Stimulated activated CD8-positive, alpha-beta memory T cell treated with anti-CD3 and anti-CD28 coated beads, Interleukin-7, amount 100 ng/mL, for 48 hours (primary cell): ENCODE measurements around the gene ATIC.

Experiments
- DNase-seq, 2 donors: peaks; one replicate each; pipeline ENCODE4 v3.0.0-alpha.2; 2020; ENCODE audit warnings: low read depth in 1 of 2; ENCODE audit errors: extremely low read depth in 1 of 2

The ATIC gene

GRCh38 chr2:215396595-215397313, 84.9 kb downstream of the ATIC start:
- no peak for DNase-seq

DNA sequence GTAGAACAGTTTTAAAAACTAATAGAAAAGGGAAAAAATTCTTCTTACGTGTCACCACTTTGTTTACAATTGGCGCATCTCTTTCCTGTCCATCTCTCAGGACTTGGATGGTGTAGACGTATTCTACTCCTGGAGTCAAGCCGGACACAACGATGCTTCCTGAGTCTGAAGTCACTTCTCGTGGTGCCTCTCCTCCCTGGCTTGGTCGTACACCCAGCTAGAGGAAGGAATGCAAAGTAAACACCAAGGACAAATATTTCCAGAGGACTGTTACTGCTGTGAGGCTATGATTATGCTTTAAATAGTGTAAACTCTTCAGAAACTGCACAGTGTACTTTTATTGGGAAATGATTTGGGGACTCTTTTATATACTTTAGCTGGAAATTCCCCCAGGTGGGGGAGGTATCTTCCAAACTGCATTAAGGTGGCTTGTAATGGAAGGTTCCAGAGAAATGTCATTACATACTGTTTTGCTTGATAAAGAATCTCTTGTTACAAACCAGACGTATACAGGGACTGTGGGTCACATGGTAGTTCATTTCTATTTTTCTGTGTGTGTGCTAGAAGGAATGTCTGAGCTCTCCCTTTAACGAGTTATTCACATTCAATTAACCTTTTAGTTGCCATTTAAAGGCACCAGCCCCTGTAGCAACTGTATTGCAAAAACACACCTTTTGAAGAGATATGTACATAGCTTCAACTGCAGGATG, 85.9 kb downstream of the ATIC start:
- no peak for DNase-seq

DNA sequence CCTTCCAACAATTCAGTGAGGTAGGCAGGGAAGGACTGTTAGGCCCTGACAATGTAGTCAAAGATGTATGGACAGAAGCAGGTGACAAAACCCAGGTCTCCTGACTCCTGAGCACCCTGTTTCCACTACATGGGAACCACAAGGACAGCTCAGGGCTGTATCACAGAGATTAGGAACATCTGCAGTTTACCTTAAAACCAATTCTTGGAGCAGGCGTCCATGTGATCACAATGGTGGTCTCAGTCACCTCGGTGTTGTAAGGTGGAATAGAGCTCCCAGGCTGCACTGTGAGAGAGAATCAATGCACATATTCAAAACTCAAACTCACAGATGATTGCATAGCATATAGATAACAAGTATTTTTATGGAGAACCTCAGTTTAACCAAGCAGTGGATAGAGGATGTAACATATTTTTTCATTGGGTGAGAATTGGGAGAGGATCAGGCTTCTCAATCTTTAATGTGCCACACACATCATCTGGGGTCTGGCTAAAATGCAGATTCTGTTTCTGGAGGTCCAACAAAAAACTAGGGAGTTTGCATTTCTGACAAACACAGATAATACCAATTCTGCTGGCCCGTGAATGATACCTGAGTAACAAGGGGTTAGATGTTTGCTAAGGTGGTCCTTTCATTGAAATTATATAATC, 87.3 kb downstream of the ATIC start:
- no peak for DNase-seq
